Uterus (tissue), 2 donors: ENCODE data around the gene VEPH1.

Experiments used
- POLR2A ChIP-seq, 2 donors: fragments of 450-650 bp; IDR thresholded peaks; one replicate each; pipeline ENCODE4 v1.6.1; 2016; ENCODE audit warnings: antibody characterized with exemption in 2 of 2, mild to moderate bottlenecking in 1 of 2, moderate library complexity in 1 of 2
- TF ChIP-seq, protein P1 (sequence below), 4 experiments: fragments of 200-600 bp in 2 of 4; fragments of 450-650 bp in 2 of 4; sonication (generic) in 2 of 4; IDR thresholded peaks; one replicate each; pipeline ENCODE4 v1.5.1; 2016 to 2019; ENCODE audit warnings: antibody characterized with exemption in 4 of 4, mild to moderate bottlenecking in 2 of 4, moderate library complexity in 1 of 4

DNA sequence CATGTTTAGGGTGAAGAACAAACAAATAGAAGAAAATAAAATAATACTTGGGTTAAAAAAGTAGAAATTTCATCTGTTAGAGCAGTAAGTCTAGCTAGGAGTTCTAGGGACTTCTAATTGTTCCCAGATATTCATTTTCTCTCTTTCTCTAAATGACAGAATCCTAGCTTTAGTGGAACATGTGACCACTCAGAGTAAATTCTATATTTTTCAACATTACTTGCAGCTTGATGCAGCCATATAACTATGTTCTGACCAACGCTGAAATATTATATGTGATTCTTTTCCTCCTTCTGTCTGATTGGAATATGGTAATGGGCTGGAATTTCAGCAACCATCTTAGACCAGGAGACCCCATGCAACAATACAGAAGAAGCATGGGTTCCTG lies 58.4 kb downstream of the VEPH1 start:
- TF ChIP-seq, protein P1, sequence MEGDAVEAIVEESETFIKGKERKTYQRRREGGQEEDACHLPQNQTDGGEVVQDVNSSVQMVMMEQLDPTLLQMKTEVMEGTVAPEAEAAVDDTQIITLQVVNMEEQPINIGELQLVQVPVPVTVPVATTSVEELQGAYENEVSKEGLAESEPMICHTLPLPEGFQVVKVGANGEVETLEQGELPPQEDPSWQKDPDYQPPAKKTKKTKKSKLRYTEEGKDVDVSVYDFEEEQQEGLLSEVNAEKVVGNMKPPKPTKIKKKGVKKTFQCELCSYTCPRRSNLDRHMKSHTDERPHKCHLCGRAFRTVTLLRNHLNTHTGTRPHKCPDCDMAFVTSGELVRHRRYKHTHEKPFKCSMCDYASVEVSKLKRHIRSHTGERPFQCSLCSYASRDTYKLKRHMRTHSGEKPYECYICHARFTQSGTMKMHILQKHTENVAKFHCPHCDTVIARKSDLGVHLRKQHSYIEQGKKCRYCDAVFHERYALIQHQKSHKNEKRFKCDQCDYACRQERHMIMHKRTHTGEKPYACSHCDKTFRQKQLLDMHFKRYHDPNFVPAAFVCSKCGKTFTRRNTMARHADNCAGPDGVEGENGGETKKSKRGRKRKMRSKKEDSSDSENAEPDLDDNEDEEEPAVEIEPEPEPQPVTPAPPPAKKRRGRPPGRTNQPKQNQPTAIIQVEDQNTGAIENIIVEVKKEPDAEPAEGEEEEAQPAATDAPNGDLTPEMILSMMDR (IDR thresholded peaks at IDR 0.05): no peak
- TF ChIP-seq POLR2A (IDR thresholded peaks at IDR 0.05): no peak
